Panc1 (cell line): ENCODE measurements around the gene LYSMD3. TPM values are rescaled to one million over a fixed set of nuclear protein-coding genes. Genes with fewer than 3 reads are reported as not detected.
A peak's percentile ranks its signal among the peaks of the same experiment; 100 is the strongest.

Source experiments
- ATAC-seq: fragments of 200-7000 bp; cut with Tn5 transposase; 2 replicates; pipeline ENCODE4 v1.9.1; 2020; ENCODE audit warnings: mild to moderate bottlenecking, moderate library complexity
- BruUV-seq: library from RNA; stranded (reverse); fragments of 400-500 nt; replicated peaks from 2 replicates; lab custom pipeline; 2021; lab: Mats Ljungman, UMichigan
- CTCF ChIA-PET: fragments of 300-600 bp; sonication (Branson Sonifier 250); formaldehyde crosslinking; loops from one replicate; lab custom pipeline; 2022; ENCODE audit warnings: antibody characterized with exemption; lab: Charles Lee
- POLR2A ChIA-PET: fragments of 300-600 bp; sonication (Branson Sonifier 250); formaldehyde crosslinking; loops from one replicate; lab custom pipeline; 2022; ENCODE audit warnings: antibody characterized with exemption; lab: Charles Lee
- DNase-seq: peaks from one replicate; pipeline ENCODE4 v3.0.0-alpha.2; 2010; ENCODE audit warnings: low read depth, low spot score
- H3K27ac ChIP-seq: 2 replicates; pipeline ENCODE4 v1.5.1; 2011; ENCODE audit warnings: mild to moderate bottlenecking, low read length, inconsistent platforms
- H3K27me3 ChIP-seq: fragments of 200-500 bp; sonication (Bioruptor generic); 2 replicates; pipeline ENCODE4 v1.6.0; 2014; ENCODE audit warnings: low read length, inconsistent platforms; ENCODE audit not compliant: control insufficient read depth, insufficient read depth
- H3K36me3 ChIP-seq: fragments of 200-500 bp; sonication (Bioruptor generic); 2 replicates; pipeline ENCODE4 v1.5.1; 2014; ENCODE audit warnings: inconsistent platforms, mild to moderate bottlenecking, low read length, moderate library complexity; ENCODE audit not compliant: control insufficient read depth, insufficient read depth
- H3K4me1 ChIP-seq: 2 replicates; pipeline ENCODE4 v1.5.1; 2011; ENCODE audit warnings: inconsistent platforms, mild to moderate bottlenecking, low read length, moderate library complexity; ENCODE audit not compliant: control insufficient read depth, insufficient read depth
- H3K4me3 ChIP-seq, 2 experiments: 2 replicates each; pipeline ENCODE4 v1.5.1; 2011 to 2012; ENCODE audit warnings: low read depth in 2 of 2, low read length in 2 of 2, mild to moderate bottlenecking in 2 of 2, inconsistent platforms in 1 of 2, moderate library complexity in 1 of 2
- H3K9me3 ChIP-seq: fragments of 200-500 bp; sonication (Bioruptor generic); 2 replicates; pipeline ENCODE4 v1.5.1; 2014; ENCODE audit warnings: low read depth, mild to moderate bottlenecking, inconsistent platforms, low read length, moderate library complexity; ENCODE audit not compliant: control insufficient read depth, insufficient read depth
- POLR2AphosphoS5 ChIP-seq: IDR thresholded peaks from 2 replicates; pipeline ENCODE4 v1.6.1; 2012; ENCODE audit warnings: mild to moderate bottlenecking, low read depth, low read length, moderate library complexity
- SIN3A ChIP-seq: IDR thresholded peaks from 2 replicates; pipeline ENCODE4 v1.6.1; 2012; ENCODE audit warnings: low read depth, mild to moderate bottlenecking, low read length, moderate library complexity, borderline replicate concordance; ENCODE audit not compliant: insufficient read depth
- TCF7L2 ChIP-seq: IDR thresholded peaks from 2 replicates; pipeline ENCODE4 v1.6.1; 2011; ENCODE audit warnings: mild to moderate bottlenecking, low read depth, low read length, inconsistent platforms
- in situ Hi-C: cut with HindIII; loops from 2 replicates; pipeline ENCODE4 v1.10.0; 2016; ENCODE audit warnings: low sequenced_read_pairs, low pct_unique_long_range_greater_than_20kb
- intact Hi-C: fragments of 100-400 bp; cut with micrococcal nuclease; formaldehyde crosslinking; loops from one replicate; pipeline ENCODE4 v1.10.0; 2022; ENCODE audit not compliant: unreplicated experiment
- total RNA-seq: library from RNA; stranded (reverse); gene quantifications from one replicate; pipeline ENCODE4 v1.2.1, GENCODE V29; 2021; ENCODE audit not compliant: unreplicated experiment
- TF ChIP-seq, protein P1 (sequence below), 2 experiments: IDR thresholded peaks; 2 replicates each; pipeline ENCODE4 v1.6.1; 2011 to 2012; ENCODE audit warnings: low read depth in 2 of 2, control low read depth in 1 of 2, low read length in 1 of 2, mild to moderate bottlenecking in 1 of 2, moderate library complexity in 1 of 2; ENCODE audit not compliant: insufficient read depth in 1 of 2
- TF ChIP-seq, protein P2 (sequence below): fragments of 450-650 bp; IDR thresholded peaks from 2 replicates; pipeline ENCODE4 v1.5.1; 2017; ENCODE audit warnings: mild to moderate bottlenecking

The LYSMD3 gene
- total RNA-seq, 1 experiment from 2014 or later = 16.0 TPM

DNA sequence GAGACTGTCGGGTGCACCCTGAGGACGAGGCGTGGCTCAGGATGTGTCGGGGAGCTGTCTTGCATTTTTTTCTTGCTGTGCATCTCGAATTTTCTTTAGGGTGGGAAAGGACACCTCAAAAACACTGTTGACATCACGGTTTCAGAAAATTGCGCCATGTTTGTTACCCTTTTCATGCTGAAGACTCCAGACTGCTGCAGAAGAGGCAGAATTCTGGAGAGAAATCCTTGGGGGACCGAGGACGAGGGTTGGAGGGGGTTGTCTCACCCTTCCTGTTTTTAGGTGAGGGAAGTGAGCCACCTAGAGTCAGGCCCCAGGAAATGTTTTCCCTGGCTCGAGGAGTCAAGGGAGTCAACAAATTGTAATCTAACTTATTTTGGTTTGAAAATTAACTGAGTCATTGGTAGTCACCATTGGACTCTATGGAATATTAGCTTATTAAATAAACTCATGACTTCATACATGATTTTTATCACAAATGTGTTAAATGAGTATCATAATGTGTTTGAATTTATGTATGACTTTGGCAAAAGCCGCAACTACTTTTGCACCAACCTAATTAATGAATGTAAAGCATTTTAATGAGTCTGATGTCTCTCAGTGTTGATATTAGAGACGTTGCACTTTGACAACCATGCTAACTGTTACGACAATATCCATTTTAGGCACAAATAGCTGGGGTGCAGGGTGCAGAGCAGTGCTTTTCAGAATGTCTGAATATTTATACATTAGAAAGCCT is 724 bp upstream of the LYSMD3 start:
- ChIA-PET CTCF (interaction anchor here (0.6 to 1.8 kb wide), 4 partner anchors 16 to 91 kb away, joined by 3 to 10 read pairs (median 6); no protein-coding TSS in a partner anchor), POLR2A (no interaction called here)
- intact Hi-C loops (loop anchor here (2.0 kb wide), 1 partner anchor 91 kb away; no protein-coding TSS in a partner anchor), in situ Hi-C loops (no loop called here)
- TF ChIP-seq, protein P1, sequence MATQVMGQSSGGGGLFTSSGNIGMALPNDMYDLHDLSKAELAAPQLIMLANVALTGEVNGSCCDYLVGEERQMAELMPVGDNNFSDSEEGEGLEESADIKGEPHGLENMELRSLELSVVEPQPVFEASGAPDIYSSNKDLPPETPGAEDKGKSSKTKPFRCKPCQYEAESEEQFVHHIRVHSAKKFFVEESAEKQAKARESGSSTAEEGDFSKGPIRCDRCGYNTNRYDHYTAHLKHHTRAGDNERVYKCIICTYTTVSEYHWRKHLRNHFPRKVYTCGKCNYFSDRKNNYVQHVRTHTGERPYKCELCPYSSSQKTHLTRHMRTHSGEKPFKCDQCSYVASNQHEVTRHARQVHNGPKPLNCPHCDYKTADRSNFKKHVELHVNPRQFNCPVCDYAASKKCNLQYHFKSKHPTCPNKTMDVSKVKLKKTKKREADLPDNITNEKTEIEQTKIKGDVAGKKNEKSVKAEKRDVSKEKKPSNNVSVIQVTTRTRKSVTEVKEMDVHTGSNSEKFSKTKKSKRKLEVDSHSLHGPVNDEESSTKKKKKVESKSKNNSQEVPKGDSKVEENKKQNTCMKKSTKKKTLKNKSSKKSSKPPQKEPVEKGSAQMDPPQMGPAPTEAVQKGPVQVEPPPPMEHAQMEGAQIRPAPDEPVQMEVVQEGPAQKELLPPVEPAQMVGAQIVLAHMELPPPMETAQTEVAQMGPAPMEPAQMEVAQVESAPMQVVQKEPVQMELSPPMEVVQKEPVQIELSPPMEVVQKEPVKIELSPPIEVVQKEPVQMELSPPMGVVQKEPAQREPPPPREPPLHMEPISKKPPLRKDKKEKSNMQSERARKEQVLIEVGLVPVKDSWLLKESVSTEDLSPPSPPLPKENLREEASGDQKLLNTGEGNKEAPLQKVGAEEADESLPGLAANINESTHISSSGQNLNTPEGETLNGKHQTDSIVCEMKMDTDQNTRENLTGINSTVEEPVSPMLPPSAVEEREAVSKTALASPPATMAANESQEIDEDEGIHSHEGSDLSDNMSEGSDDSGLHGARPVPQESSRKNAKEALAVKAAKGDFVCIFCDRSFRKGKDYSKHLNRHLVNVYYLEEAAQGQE (IDR thresholded peaks at IDR 0.05; ENCODE audit: insufficient read depth in 1 of 2, low read depth in 2 of 2, low read length in 1 of 2) = no peak
- TF ChIP-seq, protein P2, sequence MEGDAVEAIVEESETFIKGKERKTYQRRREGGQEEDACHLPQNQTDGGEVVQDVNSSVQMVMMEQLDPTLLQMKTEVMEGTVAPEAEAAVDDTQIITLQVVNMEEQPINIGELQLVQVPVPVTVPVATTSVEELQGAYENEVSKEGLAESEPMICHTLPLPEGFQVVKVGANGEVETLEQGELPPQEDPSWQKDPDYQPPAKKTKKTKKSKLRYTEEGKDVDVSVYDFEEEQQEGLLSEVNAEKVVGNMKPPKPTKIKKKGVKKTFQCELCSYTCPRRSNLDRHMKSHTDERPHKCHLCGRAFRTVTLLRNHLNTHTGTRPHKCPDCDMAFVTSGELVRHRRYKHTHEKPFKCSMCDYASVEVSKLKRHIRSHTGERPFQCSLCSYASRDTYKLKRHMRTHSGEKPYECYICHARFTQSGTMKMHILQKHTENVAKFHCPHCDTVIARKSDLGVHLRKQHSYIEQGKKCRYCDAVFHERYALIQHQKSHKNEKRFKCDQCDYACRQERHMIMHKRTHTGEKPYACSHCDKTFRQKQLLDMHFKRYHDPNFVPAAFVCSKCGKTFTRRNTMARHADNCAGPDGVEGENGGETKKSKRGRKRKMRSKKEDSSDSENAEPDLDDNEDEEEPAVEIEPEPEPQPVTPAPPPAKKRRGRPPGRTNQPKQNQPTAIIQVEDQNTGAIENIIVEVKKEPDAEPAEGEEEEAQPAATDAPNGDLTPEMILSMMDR = peak; percentile 85
- no peak for TF ChIP-seq SIN3A
- TF ChIP-seq TCF7L2 = no peak
- TF ChIP-seq POLR2AphosphoS5 = no peak
- H3K4me1 ChIP-seq = peaks cover 14% of the 10 kb centered on the region
- peaks cover 28% of the 10 kb centered on the region for H3K27me3 ChIP-seq
- H3K4me3 ChIP-seq = peak overlapping the region; percentile 98 to 99
- peak overlapping the region; percentile 86 for H3K27ac ChIP-seq
- DNase-seq (peak; percentile 73), ATAC-seq (peak; percentile 87)
- no peaks in the 10 kb centered on the region for H3K9me3 ChIP-seq
- peaks cover 3% of the 10 kb centered on the region; the same call in 1 of the 2 replicates for H3K36me3 ChIP-seq
- no TSS peak for BruUV-seq

DNA sequence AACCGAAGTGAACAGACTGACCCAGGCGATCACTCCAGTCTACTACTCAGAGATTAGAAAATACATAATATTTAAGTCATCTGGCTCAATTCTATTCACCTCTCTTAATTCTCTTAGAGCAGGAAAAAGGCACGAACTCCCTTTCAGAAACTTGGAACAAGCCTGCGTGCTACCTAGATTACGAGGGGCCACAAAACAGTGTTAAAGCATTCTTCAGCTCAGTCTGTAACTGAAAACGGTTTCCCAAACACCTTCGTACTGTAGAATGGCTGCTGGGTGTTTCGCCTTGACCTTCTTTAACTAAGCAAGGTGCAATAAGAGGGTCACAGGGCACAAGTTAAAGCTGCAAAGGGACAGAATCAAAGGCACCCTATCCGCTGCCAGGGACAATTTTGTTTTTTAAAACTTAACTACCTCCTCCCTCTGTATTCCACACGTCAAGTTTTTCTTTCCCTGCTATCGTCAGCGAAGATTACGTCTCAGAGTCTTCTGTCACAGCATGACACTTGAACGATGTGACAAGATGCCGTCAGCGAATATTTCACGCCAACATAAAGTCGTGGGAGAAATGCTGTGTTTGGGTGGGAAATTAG is 687 bp downstream of the LYSMD3 start:
- in situ Hi-C loops (no loop called here), intact Hi-C loops (no loop called here)
- peaks cover 5% of the 10 kb centered on the region for H3K36me3 ChIP-seq
- peak overlapping the region; percentile 98 to 99 for H3K4me3 ChIP-seq
- no TSS peak for BruUV-seq
- H3K9me3 ChIP-seq = no peaks in the 10 kb centered on the region
- ChIA-PET CTCF (no interaction called here), POLR2A (no interaction called here)
- no peak for TF ChIP-seq SIN3A
- TF ChIP-seq, protein P2 = no peak
- no peak for TF ChIP-seq POLR2AphosphoS5
- TF ChIP-seq, protein P1 (IDR thresholded peaks at IDR 0.05; ENCODE audit: insufficient read depth in 1 of 2, low read depth in 2 of 2, low read length in 1 of 2) = no peak
- TF ChIP-seq TCF7L2 = no peak
- peaks cover 14% of the 10 kb centered on the region for H3K4me1 ChIP-seq
- peaks cover 16% of the 10 kb centered on the region for H3K27me3 ChIP-seq
- peak overlapping the region; percentile 92 for H3K27ac ChIP-seq
- DNase-seq (no peak), ATAC-seq (no peak)
